Endothelial cell of umbilical vein (primary cell): ENCODE measurements around the gene KLHL36. TPM values are rescaled to one million over a fixed set of nuclear protein-coding genes. Genes with fewer than 3 reads are reported as not detected.

Source experiments
- BruUV-seq: library from RNA; stranded (reverse); fragments of 400-500 nt; replicated peaks from 2 replicates; lab custom pipeline; 2021; lab: Mats Ljungman, UMichigan
- CTCF ChIA-PET: fragments of 300-600, 350-600 bp; sonication (Branson Sonifier 250); formaldehyde crosslinking; loops from one replicate; lab custom pipeline; 2021; ENCODE audit warnings: antibody characterized with exemption, inconsistent platforms; lab: Charles Lee
- POLR2A ChIA-PET: fragments of 300-600, 350-600 bp; sonication (Branson Sonifier 250); formaldehyde crosslinking; loops from one replicate; lab custom pipeline; 2021; ENCODE audit warnings: antibody characterized with exemption, inconsistent platforms; lab: Charles Lee
- DNase-seq: peaks from one replicate; pipeline ENCODE4 v3.0.0-alpha.2; 2011; ENCODE audit warnings: low read depth, low spot score
- FAIRE-seq: peaks from 2 replicates; lab custom pipeline; 2011; peaks lifted over from hg19 to GRCh38; lab: Jason Lieb, UNC
- H2AFZ ChIP-seq: 2 replicates; pipeline ENCODE4 v1.6.0; 2012; ENCODE audit warnings: low read depth, low read length, control low read depth, inconsistent platforms
- H3K27ac ChIP-seq: 2 replicates; pipeline ENCODE4 v1.5.1; 2011; ENCODE audit warnings: low read depth, mild to moderate bottlenecking, control low read depth, low read length, moderate library complexity; ENCODE audit not compliant: insufficient read depth
- H3K27me3 ChIP-seq, 2 experiments: 2 replicates each; pipeline versions ENCODE4 v1.6.0 to v1.6.1; 2011; ENCODE audit warnings: low read length in 2 of 2, mixed read lengths in 1 of 2; ENCODE audit not compliant: control insufficient read depth in 2 of 2, insufficient read depth in 2 of 2
- H3K36me3 ChIP-seq, 2 experiments: 2 replicates in 1 of 2; 3 replicates in 1 of 2; pipeline ENCODE4 v1.5.1; 2011; ENCODE audit warnings: low read length in 2 of 2, mild to moderate bottlenecking in 1 of 2, moderate library complexity in 1 of 2; ENCODE audit not compliant: control insufficient read depth in 2 of 2, insufficient read depth in 2 of 2; ENCODE audit errors: extremely low read depth in 1 of 2
- H3K4me1 ChIP-seq: 3 replicates; pipeline ENCODE4 v1.5.1; 2011; ENCODE audit warnings: mild to moderate bottlenecking, low read length; ENCODE audit not compliant: control insufficient read depth, insufficient read depth; ENCODE audit errors: extremely low read depth
- H3K4me2 ChIP-seq: 2 replicates; pipeline ENCODE4 v1.6.1; 2011; ENCODE audit warnings: low read length, control low read depth, mixed read lengths; ENCODE audit not compliant: insufficient read depth
- H3K4me3 ChIP-seq, 3 experiments: fragments of 200-600 bp in 1 of 3; sonication (generic), shearing (Covaris generic) in 1 of 3; replicated peaks in 1 of 3; 2 replicates each; pipeline ENCODE4 v1.5.1; 2011 to 2016; ENCODE audit warnings: control low read depth in 3 of 3, low read length in 3 of 3, mild to moderate bottlenecking in 2 of 3, inconsistent platforms in 1 of 3, low read depth in 1 of 3, moderate library complexity in 1 of 3; ENCODE audit not compliant: insufficient read depth in 1 of 3
- H3K79me2 ChIP-seq: 2 replicates; pipeline ENCODE4 v1.6.0; 2012; ENCODE audit warnings: low read length, inconsistent platforms; ENCODE audit not compliant: control insufficient read depth, insufficient read depth
- H3K9ac ChIP-seq: replicated peaks from 2 replicates; pipeline ENCODE3; 2011; ENCODE audit warnings: low read length, control low read depth; ENCODE audit not compliant: insufficient read depth; ENCODE audit errors: extremely low read depth
- H3K9me1 ChIP-seq: replicated peaks from 3 replicates; pipeline ENCODE4 v1.6.0; 2011; ENCODE audit warnings: mild to moderate bottlenecking, low read length; ENCODE audit not compliant: control insufficient read depth, insufficient read depth; ENCODE audit errors: extremely low read depth
- H3K9me3 ChIP-seq: replicated peaks from 2 replicates; pipeline ENCODE4 v1.5.1; 2012; ENCODE audit warnings: low read length, inconsistent platforms; ENCODE audit not compliant: control insufficient read depth, insufficient read depth
- H4K20me1 ChIP-seq: replicated peaks from 2 replicates; pipeline ENCODE3; 2011; ENCODE audit warnings: mild to moderate bottlenecking, low read length; ENCODE audit not compliant: control insufficient read depth, insufficient read depth; ENCODE audit errors: extremely low read depth
- EZH2 ChIP-seq: IDR thresholded peaks from 2 replicates; pipeline ENCODE4 v1.6.1; 2012; ENCODE audit warnings: borderline replicate concordance, low read depth, mild to moderate bottlenecking, moderate library complexity, low read length, inconsistent platforms; ENCODE audit not compliant: severe bottlenecking
- MYC ChIP-seq: IDR thresholded peaks from one replicate; pipeline ENCODE4 v1.6.1; 2011; ENCODE audit warnings: mild to moderate bottlenecking, low read depth, low read length
- dilution Hi-C: fragments of 300-500 bp; cut with MboI; formaldehyde crosslinking; loops from one replicate; pipeline ENCODE4 v1.15.0; 2019; ENCODE audit warnings: low sequenced_read_pairs; ENCODE audit not compliant: extremely low pct_ligation_motif_present
- intact Hi-C: fragments of 100-400 bp; cut with micrococcal nuclease; formaldehyde crosslinking; loops from one replicate; pipeline ENCODE4 v1.10.0; 2022
- polyA plus RNA-seq, 4 experiments: library from polyadenylated mRNA; depleted of rRNA in 3 of 4; stranded (reverse) in 3 of 4; unstranded in 1 of 4; fragments of >200 nt; gene quantifications; 2 replicates each; pipeline versions ENCODE4 v1.2.1 to v1.2.3, GENCODE V29; 2011 to 2012; ENCODE audit warnings: missing spikeins in 1 of 4
- total RNA-seq: library from RNA; stranded (reverse); gene quantifications from 2 replicates; pipeline ENCODE4 v1.2.3, GENCODE V29; 2021
- TF ChIP-seq, protein P1 (sequence below), 2 donors: IDR thresholded peaks; 1 replicate in 1 of 2; 2 replicates in 1 of 2; pipeline ENCODE4 v1.5.1; 2011; ENCODE audit warnings: low read length in 2 of 2, mild to moderate bottlenecking in 2 of 2, moderate library complexity in 2 of 2, control low read depth in 1 of 2, inconsistent platforms in 1 of 2, low read depth in 1 of 2; ENCODE audit not compliant: insufficient read depth in 1 of 2; ENCODE audit errors: extremely low read depth in 1 of 2

KLHL36 gene
- total and polyA plus RNA-seq, 2 donors (not counting 3 experiments of a cell fraction or from before 2014, with no cell fraction given) = 31.3 to 38.8 TPM

DNA sequence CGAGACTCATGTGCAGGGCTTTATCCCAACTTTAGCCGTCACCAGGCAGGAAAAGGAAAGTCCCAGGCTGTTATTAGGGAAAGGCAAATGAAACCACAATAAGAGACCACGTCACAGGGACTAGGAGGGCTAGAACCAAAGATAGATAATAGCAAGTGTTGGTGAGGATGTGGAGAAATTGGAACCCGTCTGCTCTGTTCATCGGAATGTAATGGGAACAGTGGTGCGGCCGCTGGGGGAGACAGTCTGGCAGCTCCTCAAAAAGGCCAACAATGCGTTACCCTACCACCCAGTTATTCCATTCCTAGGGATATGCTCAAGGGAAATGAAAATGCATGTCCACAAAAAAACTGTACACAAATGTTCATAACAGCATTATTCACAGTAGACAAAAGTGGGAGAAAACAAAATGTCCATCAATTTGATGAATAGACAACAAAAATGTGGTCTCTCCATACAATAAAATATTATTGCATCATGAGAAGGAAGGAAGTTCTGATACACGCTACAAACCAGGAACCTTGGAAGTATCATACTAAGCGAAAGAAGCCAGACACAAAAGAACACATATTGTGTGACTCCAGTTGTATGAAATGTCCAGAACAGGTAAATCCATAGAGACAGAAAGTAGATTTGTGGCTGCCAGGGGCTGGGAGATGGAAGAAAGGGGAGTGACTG lies 32.0 kb downstream of the KLHL36 start:
- Histone ChIP-seq H3K4me2 (no peak overlapping the region), H3K27ac (no peak overlapping the region), H3K36me3 (no peaks in the 10 kb centered on the region), H3K27me3 (peaks cover 13 to 20% of the 10 kb centered on the region in 2 experiments), H3K4me1 (no peaks in the 10 kb centered on the region), H2AFZ (no peak overlapping the region), H3K9me1 (no peaks in the 10 kb centered on the region), H3K4me3 (no peak overlapping the region), H3K79me2 (no peaks in the 10 kb centered on the region), H3K9ac (no peak overlapping the region), H4K20me1 (no peaks in the 10 kb centered on the region), H3K9me3 (no peaks in the 10 kb centered on the region)
- no peak for FAIRE-seq
- POLR2A ChIA-PET = no interaction called here
- dilution Hi-C loops = no loop called here
- TF ChIP-seq EZH2 = no peak
- TF ChIP-seq MYC = no peak
- TF ChIP-seq, protein P1, sequence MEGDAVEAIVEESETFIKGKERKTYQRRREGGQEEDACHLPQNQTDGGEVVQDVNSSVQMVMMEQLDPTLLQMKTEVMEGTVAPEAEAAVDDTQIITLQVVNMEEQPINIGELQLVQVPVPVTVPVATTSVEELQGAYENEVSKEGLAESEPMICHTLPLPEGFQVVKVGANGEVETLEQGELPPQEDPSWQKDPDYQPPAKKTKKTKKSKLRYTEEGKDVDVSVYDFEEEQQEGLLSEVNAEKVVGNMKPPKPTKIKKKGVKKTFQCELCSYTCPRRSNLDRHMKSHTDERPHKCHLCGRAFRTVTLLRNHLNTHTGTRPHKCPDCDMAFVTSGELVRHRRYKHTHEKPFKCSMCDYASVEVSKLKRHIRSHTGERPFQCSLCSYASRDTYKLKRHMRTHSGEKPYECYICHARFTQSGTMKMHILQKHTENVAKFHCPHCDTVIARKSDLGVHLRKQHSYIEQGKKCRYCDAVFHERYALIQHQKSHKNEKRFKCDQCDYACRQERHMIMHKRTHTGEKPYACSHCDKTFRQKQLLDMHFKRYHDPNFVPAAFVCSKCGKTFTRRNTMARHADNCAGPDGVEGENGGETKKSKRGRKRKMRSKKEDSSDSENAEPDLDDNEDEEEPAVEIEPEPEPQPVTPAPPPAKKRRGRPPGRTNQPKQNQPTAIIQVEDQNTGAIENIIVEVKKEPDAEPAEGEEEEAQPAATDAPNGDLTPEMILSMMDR (IDR thresholded peaks at IDR 0.05; ENCODE audit: extremely low read depth in 1 of 2, insufficient read depth in 1 of 2, low read depth in 1 of 2, low read length in 2 of 2) = no peak
- BruUV-seq = no TSS peak
- intact Hi-C loops = no loop called here
- no peak for DNase-seq
- CTCF ChIA-PET = interaction anchor here (1.1 kb wide), 1 partner anchor 12 kb away, joined by 4 read pairs; no protein-coding TSS in a partner anchor
